ENCODE data around the gene MTFR1L. TPM values are rescaled to one million over a fixed set of nuclear protein-coding genes. Genes with fewer than 3 reads are reported as not detected.

Gene MTFR1L
- total RNA-seq, 1 experiment from 2014 or later = 31.7 TPM

- no peak for DNase-seq (ENCODE audit: low spot score)
Measured at GRCh38 chr1:25790472-25790871, 29.3 kb upstream of the MTFR1L start.

- DNase-seq (ENCODE audit: low spot score) = no peak
Measured at GRCh38 chr1:25792115-25792514, 27.6 kb upstream of the MTFR1L start.

GRCh38 chr1:25793585-25794170 is 26.1 kb upstream of the MTFR1L start:
- DNase-seq (ENCODE audit: low spot score) = no peak

- peak; percentile 52 for DNase-seq (ENCODE audit: low spot score)
Measured at GRCh38 chr1:25794325-25794724, 25.4 kb upstream of the MTFR1L start.

GRCh38 chr1:25795211-25795610 is 24.5 kb upstream of the MTFR1L start:
- no peak for DNase-seq (ENCODE audit: low spot score)

GRCh38 chr1:25795946-25796810 is 23.6 kb upstream of the MTFR1L start:
- DNase-seq (ENCODE audit: low spot score) = no peak

GRCh38 chr1:25796811-25797458 is 22.8 kb upstream of the MTFR1L start:
- peak; percentile 67 for DNase-seq (ENCODE audit: low spot score)

GRCh38 chr1:25797939-25798338 is 21.8 kb upstream of the MTFR1L start:
- no peak for DNase-seq (ENCODE audit: low spot score)

- no peak for DNase-seq (ENCODE audit: low spot score)
Measured at GRCh38 chr1:25798666-25799351, 20.9 kb upstream of the MTFR1L start.

- DNase-seq (ENCODE audit: low spot score) = no peak
Measured at GRCh38 chr1:25799352-25799934, 20.3 kb upstream of the MTFR1L start.

GRCh38 chr1:25799935-25800702 is 19.6 kb upstream of the MTFR1L start, which contains the start of gene SELENON:
Gene SELENON, plus strand, starts transcription at chr1:25800193. Its CDS starts 38 bp downstream, at chr1:25800231.
- DNase-seq (ENCODE audit: low spot score) = no peak

GRCh38 chr1:25800703-25801377 is 18.9 kb upstream of the MTFR1L start:
- no peak for DNase-seq (ENCODE audit: low spot score)

GRCh38 chr1:25802915-25803314 is 16.8 kb upstream of the MTFR1L start:
- DNase-seq (ENCODE audit: low spot score) = no peak

- DNase-seq (ENCODE audit: low spot score) = no peak
Measured at GRCh38 chr1:25803368-25803767, 16.4 kb upstream of the MTFR1L start.

- no peak for DNase-seq (ENCODE audit: low spot score)
Measured at GRCh38 chr1:25804244-25804963, 15.3 kb upstream of the MTFR1L start.

- no peak for DNase-seq (ENCODE audit: low spot score)
Measured at GRCh38 chr1:25804964-25805862, 14.5 kb upstream of the MTFR1L start.

GRCh38 chr1:25805863-25806225 is 13.9 kb upstream of the MTFR1L start:
- DNase-seq (ENCODE audit: low spot score) = no peak

GRCh38 chr1:25806418-25806817 is 13.3 kb upstream of the MTFR1L start:
- DNase-seq (ENCODE audit: low spot score) = no peak
